NCI-H2196 (cell line): Measurements from ENCODE around the gene SPA17.

Experiments
- DNase-seq: peaks from one replicate; lab custom pipeline; 2025; ENCODE audit not compliant: unreplicated experiment; lab: John Stamatoyannopoulos, UW

Gene SPA17

GRCh38 chr11:124722176-124722575 is 48.5 kb downstream of the SPA17 start:
- no peak for DNase-seq

DNA sequence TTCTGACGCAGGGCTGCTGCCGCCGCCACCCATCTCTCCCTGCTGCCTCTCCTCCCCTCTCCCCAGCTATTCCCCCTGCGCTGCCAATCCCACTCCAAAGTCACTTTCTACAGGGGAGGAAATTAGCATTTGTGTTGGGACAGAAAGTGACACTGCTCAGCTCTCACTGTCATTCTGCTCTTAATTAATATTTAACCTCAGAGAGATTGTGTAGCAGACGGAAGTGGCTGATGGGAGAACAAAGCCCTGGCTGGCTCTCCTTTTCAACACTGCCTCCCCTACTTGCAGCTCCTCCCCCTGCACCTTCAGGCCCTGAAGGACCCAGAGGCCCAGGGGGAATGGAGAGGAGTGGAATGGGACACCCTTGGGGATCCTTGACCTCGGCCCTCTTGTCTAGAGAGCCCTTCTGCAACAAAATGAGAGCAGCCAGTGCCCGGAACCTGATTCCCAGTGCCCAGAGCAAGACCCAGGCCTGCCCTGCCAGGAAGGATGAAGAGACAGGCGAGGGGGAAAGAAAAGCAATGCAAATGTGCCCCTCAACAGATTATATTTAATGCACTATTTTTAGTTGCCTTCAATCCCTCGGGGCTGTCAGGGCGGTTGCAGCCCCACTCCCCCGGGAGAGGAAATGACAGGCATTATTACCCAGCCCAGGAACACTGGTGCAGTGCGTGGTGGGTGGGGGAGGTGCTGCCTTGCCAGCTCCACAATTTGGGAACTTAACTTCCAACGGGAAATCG is 51.4 kb downstream of the SPA17 start:
- no peak for DNase-seq

- DNase-seq: no peak
Measured at GRCh38 chr11:124725719-124726105, 52.0 kb downstream of the SPA17 start.

GRCh38 chr11:124727474-124727873 is 53.8 kb downstream of the SPA17 start:
- no peak for DNase-seq

GRCh38 chr11:124728134-124728533 is 54.4 kb downstream of the SPA17 start:
- no peak for DNase-seq

- no peak for DNase-seq
Measured at GRCh38 chr11:124729571-124729970, 55.9 kb downstream of the SPA17 start.

- DNase-seq: no peak
Measured at GRCh38 chr11:124732230-124732629, 58.5 kb downstream of the SPA17 start.

- DNase-seq: no peak
Measured at GRCh38 chr11:124736736-124737135, 63.0 kb downstream of the SPA17 start.

GRCh38 chr11:124737638-124738305 is 64.1 kb downstream of the SPA17 start:
- no peak for DNase-seq

DNA sequence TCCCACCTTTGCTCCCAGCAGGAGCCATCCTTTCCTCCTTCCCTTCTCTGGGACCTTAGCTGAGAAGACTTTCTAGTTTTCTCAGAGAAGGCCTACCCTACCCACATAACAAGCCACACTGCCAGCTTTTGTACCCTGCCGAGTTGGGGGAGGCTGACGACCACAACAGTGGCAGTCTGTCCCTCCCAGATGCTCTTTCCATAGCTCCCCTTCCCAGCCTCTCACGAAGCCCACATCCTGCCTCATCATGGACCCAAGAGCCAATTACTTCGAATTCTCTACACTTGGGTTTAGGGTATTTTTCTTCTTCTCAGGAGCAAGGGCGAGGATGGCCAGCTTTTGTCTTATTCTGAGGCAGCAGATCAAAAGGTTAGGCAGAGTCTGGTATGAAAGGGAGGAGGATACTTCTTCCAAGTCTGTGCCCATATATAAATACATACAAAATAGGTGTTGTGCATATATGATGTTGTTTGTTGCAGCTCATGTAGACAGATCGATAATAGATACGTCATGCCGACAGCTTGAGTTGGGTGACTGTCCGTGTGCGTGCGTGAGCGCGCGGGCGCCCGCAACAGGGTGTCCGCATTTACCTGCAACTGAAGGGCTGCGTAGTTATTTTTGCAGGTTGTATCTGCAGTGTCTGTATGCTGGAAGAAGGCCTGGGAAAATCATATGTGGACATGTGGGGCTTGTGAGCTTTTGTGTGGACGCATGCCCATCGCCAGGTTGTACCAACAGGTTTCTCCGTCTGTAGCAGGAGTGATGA is 65.2 kb downstream of the SPA17 start:
- no peak for DNase-seq

DNA sequence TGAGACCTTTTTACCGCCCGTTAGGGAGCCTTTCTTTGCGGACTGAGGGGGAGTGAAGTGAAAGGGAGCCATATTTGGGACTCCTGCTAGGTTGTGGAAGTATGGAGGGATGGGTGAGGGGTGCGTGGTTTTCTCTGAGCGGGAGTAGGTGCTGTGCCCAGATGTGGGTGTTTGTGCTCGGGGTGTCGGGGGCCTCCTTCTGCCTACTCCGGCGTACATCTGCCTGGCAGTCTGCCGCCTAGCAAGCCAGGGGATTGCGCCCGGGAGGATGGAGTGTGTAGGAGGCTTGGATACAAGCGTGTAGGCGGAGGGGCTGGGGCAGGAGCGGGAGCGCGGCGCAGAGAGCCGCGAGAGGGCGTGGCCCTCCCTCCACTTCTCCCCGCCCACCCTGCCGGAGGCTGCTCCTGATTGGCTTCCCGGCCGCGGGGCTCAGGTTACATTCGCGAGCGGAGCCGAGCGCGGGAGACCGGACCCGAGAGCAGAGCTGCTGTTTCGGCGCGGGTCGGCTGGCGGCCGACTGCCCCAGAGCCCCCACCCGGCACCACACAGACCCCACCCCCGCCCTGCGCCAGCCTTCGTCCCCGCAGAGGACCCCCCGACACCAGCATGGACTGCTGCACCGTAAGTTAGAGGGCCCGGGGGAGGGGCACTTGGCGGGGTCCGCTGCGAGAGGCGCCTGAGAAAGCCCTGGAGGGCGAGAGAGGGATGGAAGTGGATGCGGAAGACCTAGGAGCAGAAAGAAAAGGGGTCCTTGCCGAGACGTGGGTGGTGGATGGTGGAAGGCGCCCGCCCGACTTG is 66.0 kb downstream of the SPA17 start, which contains the start of gene NRGN:
Gene NRGN, plus strand, starts transcription at position 464 of the 798 bp plus-strand sequence. Its CDS starts 143 bp downstream, at position 607.
- peak; percentile 98 for DNase-seq

DNA sequence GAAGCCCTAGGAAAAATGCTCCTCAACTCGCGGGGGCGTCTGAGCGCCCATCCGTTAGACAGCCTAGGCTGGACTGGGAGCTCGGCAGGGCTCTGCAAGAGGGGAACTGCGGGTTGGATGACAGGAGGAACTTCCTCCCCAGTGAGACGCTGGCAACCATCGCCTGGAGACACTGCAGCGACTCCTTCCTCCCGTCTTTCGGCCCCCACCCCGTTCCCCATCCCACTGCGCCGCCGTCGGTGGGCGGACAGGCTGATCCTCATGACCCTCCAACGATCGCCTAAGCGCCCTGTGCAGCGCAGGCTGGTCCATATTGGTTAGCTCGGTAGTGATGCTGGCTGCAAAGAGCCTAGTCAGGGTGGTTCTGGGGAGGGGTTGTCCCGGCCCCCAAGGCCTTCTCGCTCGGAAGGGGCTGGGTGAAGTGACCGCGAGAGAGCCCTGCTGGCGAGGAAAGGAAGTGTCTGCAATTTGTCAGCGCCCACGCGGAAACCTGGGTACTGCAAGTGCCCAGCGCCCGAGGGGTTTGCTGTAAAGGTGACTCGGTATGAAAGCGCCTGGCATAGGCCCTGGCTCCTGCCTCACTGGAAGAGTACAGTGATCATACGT is 66.7 kb downstream of the SPA17 start:
- no peak for DNase-seq

GRCh38 chr11:124742555-124742954 is 68.9 kb downstream of the SPA17 start:
- no peak for DNase-seq

DNA sequence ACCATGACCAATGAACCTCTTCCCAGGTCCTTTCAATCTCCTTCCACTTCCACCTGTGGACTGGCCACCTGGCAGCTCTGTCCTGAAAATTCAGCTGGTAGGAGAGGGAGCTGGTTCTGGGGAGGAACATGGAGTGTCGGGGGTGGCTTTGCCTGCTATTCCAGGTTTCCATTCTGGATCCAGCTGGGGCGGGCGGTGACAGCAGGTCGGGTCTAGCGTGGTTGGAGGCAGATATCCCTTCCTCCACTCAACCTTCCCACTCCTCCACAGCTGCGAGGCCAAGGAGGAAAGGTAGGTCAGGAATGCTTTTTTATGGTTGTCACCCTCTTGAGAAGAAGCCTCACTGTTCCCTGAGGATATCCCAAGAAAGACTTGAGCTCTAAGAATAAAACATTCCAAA is 69.3 kb downstream of the SPA17 start:
- no peak for DNase-seq

DNA sequence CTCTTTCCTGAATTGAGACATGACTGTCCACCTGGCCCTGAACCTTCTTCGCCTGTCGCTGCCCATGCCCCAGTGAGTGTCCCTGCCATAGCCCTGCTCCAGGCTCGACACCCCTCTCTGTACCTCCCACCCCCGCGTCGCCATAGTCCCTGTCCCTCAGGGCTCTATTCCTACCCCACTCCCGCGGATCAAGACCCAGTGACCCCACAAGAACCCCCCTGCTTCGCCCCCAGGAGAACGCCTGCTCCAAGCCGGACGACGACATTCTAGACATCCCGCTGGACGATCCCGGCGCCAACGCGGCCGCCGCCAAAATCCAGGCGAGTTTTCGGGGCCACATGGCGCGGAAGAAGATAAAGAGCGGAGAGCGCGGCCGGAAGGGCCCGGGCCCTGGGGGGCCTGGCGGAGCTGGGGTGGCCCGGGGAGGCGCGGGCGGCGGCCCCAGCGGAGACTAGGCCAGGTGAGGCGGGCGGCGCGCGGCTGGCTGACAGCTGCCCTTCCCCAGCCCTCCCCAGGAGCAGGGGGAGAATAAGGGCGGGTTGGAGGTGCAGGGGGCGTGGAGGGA is 71.6 kb downstream of the SPA17 start:
- no peak for DNase-seq

DNA sequence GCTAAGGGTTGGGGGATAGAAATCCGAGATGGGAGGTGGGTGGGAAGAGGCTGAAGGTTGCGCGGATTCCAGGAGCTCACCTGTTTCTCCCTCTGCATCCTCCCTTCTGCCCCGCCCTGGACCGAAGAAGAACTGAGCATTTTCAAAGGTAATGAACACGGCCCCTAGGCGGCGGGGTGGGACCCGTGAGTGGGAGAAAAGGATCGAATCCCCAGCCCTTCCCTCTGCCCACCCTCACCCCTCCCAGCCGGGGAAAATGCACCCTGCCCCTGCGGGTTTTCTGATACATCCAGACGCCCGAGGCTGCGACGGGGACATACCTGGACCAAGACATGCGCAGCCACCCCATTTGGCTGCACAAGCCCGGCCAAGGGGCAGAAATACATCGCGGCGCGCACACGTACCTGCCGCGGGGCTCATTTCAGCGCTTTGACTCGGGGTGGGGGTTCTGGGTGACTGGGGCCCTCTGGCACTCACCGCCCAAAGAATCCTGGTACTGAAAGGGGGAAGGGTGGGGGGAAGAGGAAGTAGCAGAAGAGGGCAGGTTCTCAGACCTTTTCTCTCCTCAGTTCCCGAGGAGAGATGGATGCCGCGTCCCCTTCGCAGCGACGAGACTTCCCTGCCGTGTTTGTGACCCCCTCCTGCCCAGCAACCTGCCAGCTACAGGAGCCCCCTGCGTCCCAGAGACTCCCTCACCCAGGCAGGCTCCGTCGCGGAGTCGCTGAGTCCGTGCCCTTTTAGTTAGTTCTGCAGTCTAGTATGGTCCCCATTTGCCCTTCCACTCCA is 72.3 kb downstream of the SPA17 start:
- DNase-seq: no peak

DNA sequence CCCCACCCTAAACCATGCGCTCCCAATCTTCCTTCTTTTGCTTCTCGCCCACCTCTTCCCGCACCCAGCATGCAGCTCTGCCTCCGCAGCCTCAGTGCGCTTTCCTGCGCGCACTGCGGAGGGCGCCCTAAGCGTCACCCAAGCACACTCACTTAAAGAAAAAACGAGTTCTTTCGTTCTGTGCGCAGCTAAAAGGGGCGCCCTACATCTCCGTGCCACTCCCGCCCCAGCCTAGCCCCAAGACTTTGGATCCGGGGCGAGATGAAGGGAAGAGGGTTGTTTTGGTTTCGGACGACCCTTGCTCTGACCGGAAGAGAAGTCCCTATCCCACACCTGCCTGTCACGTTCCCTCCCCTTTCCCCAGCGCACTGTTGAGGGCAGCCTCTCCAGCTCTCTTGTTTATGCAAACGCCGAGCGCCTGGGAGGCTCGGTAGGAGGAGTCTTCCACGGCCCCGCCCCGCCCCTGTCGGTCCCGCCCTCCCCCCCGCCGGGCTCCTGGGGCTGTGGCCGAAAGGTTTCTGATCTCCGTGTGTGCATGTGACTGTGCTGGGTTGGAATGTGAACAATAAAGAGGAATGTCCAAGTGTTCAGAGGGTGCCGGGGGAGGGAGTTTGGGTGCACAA is 73.0 kb downstream of the SPA17 start:
- DNase-seq: peak; percentile 78
